Measurements from ENCODE around the gene TRIM13.

DNA sequence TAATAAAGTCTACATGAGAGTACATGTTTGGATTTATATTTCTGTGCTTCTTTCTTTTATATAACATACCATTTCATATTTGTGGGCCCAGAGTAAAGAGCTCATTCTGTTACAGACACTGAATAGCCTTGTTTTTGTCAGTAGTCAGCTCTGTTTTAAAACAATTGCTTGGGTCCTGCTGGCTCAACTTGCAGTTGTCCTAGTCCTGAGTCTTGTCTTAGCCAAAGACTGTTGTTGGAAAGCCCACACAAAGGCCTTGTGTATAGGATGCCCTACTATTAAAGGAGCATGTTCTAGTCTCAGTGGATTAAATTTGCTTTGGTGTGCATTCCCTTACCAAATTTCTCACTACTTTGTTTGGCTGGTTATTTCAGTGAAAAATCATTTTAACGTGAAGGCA, 14.6 kb downstream of the TRIM13 start:
- no peak for TF ChIP-seq FOXM1 (IDR thresholded peaks at IDR 0.05; ENCODE audit: low read depth)
- TF ChIP-seq NRF1 (IDR thresholded peaks at IDR 0.05; ENCODE audit: low read depth, low read length): no peak
- no peak for TF ChIP-seq TCF12 (IDR thresholded peaks at IDR 0.05)
- TF ChIP-seq, protein P1, sequence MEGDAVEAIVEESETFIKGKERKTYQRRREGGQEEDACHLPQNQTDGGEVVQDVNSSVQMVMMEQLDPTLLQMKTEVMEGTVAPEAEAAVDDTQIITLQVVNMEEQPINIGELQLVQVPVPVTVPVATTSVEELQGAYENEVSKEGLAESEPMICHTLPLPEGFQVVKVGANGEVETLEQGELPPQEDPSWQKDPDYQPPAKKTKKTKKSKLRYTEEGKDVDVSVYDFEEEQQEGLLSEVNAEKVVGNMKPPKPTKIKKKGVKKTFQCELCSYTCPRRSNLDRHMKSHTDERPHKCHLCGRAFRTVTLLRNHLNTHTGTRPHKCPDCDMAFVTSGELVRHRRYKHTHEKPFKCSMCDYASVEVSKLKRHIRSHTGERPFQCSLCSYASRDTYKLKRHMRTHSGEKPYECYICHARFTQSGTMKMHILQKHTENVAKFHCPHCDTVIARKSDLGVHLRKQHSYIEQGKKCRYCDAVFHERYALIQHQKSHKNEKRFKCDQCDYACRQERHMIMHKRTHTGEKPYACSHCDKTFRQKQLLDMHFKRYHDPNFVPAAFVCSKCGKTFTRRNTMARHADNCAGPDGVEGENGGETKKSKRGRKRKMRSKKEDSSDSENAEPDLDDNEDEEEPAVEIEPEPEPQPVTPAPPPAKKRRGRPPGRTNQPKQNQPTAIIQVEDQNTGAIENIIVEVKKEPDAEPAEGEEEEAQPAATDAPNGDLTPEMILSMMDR (IDR thresholded peaks at IDR 0.05): no peak

Data from SK-N-SH (cell line).